ENCODE results near the gene CEP57L1. TPM values are rescaled to one million over a fixed set of nuclear protein-coding genes. Genes with fewer than 3 reads are reported as not detected.

CEP57L1 gene
- total and polyA plus RNA-seq, 10 of the 15 experiments (the other 5 are each of a cell fraction or from before 2014, with no cell fraction given), result 12.7 to 30.5 (median 21.9) TPM

DNA sequence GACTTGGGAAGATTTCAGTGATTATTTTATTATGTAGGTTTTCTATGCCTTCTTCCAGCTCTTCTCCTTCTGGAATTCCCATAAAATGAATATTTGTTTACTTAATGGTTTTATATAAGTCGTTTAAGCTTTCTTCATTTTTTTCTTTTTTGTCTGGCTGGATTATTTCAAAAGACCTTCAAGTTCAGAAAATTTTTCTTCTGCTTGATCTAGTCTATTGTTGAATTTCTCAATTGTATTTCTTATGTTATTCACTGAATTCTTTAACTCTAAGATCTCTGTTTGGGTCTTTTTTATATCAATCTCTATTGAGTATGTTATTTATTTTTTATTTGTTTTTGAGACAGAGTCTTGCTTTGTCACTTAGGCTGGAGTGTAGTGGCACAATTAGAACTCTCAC lies 117.4 kb downstream of the CEP57L1 start:
- ChIA-PET RAD21 (ENCODE audit: unreplicated experiment) (no interaction called here), CTCF (no interaction called here), POLR2A (no interaction called here), SMC1A (ENCODE audit: uncharacterized antibody, unreplicated experiment) (interaction anchor here (1.1 kb wide), 1 partner anchor 90 kb away, joined by 3 read pairs; no protein-coding TSS in a partner anchor)
- H3K27me3 ChIP-seq (replicated peaks in 1 of 2; ENCODE audit: control insufficient read depth in 2 of 2, insufficient read depth in 2 of 2, low read length in 1 of 2), result no peaks in the 10 kb centered on the region; a peak in 2 of 4 replicates
- no peak overlapping the region for H3K27ac ChIP-seq (ENCODE audit: control insufficient read depth, insufficient read depth)
- no peaks in the 10 kb centered on the region; the same call in 2 of the 3 replicates for H3K9me3 ChIP-seq (replicated peaks; ENCODE audit: control insufficient read depth, insufficient read depth, low read length)
- H3K36me3 ChIP-seq (ENCODE audit: control insufficient read depth in 2 of 2, insufficient read depth in 2 of 2, low read length in 1 of 2), result no peaks in the 10 kb centered on the region
- H3K4me3 ChIP-seq, result no peak overlapping the region
- H2AFZ ChIP-seq (ENCODE audit: control insufficient read depth, low read depth, low read length), result no peak overlapping the region
- no peak overlapping the region for H3K4me2 ChIP-seq (ENCODE audit: control insufficient read depth, insufficient read depth)
- DNase-seq (ENCODE audit: low read depth, low spot score) (no peak), ATAC-seq (no peak), FAIRE-seq (no peak)
- 18% methylated on average over 1 of the region's 1 CpG for WGBS (ENCODE audit: insufficient coverage, insufficient replicate concordance, low lambda C conversion rate, missing lambda C conversion rate)
- no peaks in the 10 kb centered on the region for H3K4me1 ChIP-seq (ENCODE audit: control insufficient read depth, insufficient read depth, low read length)
- intact Hi-C loops (cut with micrococcal nuclease; ENCODE audit: unreplicated experiment) (no loop called here), in situ Hi-C loops (cut with MboI) (no loop called here)
- no peak for TF ChIP-seq NFYB (IDR thresholded peaks at IDR 0.05; ENCODE audit: insufficient read depth, low read depth, low read length)
- TF ChIP-seq RB1 (IDR thresholded peaks at IDR 0.05; ENCODE audit: borderline replicate concordance), result no peak
- no peak for TF ChIP-seq TARDBP (IDR thresholded peaks at IDR 0.05; ENCODE audit: borderline replicate concordance)
- TF ChIP-seq SMAD1 (IDR thresholded peaks at IDR 0.05; ENCODE audit: low read depth, partially characterized antibody), result no peak
- no peak for TF ChIP-seq HDAC6 (IDR thresholded peaks at IDR 0.05; ENCODE audit: unreplicated experiment)
- no peak for TF ChIP-seq SREBF2 (IDR thresholded peaks at IDR 0.05; ENCODE audit: low read length)
- no peak for TF ChIP-seq NR2C1 (IDR thresholded peaks at IDR 0.05)
- BruUV-seq (replicated peaks), result no TSS peak
- H3K9ac ChIP-seq (ENCODE audit: control insufficient read depth, insufficient read depth, low read length), result no peak overlapping the region
- H4K20me1 ChIP-seq (ENCODE audit: control insufficient read depth, insufficient read depth), result no peaks in the 10 kb centered on the region
- no peaks in the 10 kb centered on the region for H3K79me2 ChIP-seq (ENCODE audit: control insufficient read depth, insufficient read depth, low read length)

Small RNAs within 50 kb of the gene (small RNA-seq; reads per million reads assigned to genes)
- not detected for gene RNU6-653P

Other genes starting within 250 kb of the CEP57L1 start
- gene ARMC2, start 247.1 kb upstream of the CEP57L1 start, total RNA-seq (2014; rRNA removed), result 0.05 TPM in 1 of 2 replicates, not detected in the other
- not detected in 2 replicates for gene ARMC2, start 247.1 kb upstream of the CEP57L1 start, total RNA-seq (2014; rRNA removed; fragmentation: Illumina TruSeq; extraction: Trizol)
- gene ARMC2, start 247.1 kb upstream of the CEP57L1 start, total RNA-seq (2021), result not detected in 2 replicates
- 0.33 and 0.86 TPM in 2 replicates for gene ARMC2, start 247.1 kb upstream of the CEP57L1 start, polyA plus RNA-seq (2011; rRNA removed)
- 0.12 and 0.27 TPM in 2 replicates for gene ARMC2, start 247.1 kb upstream of the CEP57L1 start, polyA plus RNA-seq (2014; fragmentation: Illumina TruSeq; extraction: Trizol)
- under 1 TPM in 1 of 2 experiments, not detected in 1; 0.21 TPM for gene ARMC2, start 247.1 kb upstream of the CEP57L1 start, polyA plus RNA-seq (2014; fragmentation: Nextera tagmentation; extraction: Ambion mirVana)
- 0.06 TPM in 1 of 2 replicates, not detected in the other for gene ARMC2, start 247.1 kb upstream of the CEP57L1 start, polyA plus RNA-seq (2014; rRNA removed)
- gene ARMC2, start 247.1 kb upstream of the CEP57L1 start, polyA plus RNA-seq (2016; fragmentation: Nextera tagmentation; extraction: Ambion mirVana), result under 1 TPM in 1 of 2 experiments, not detected in 1; 0.33 TPM
- gene SESN1, start 661 bp upstream of the CEP57L1 start, total RNA-seq (2014; rRNA removed), result 3.8 and 4.3 TPM in 2 replicates
- 3.1 and 3.2 TPM in 2 replicates for gene SESN1, start 661 bp upstream of the CEP57L1 start, total RNA-seq (2014; rRNA removed; fragmentation: Illumina TruSeq; extraction: Trizol)
- 2.4 and 2.8 TPM in 2 replicates for gene SESN1, start 661 bp upstream of the CEP57L1 start, total RNA-seq (2021)
- 13.0 and 17.3 TPM in 2 replicates for gene SESN1, start 661 bp upstream of the CEP57L1 start, polyA plus RNA-seq (2011; rRNA removed)
- gene SESN1, start 661 bp upstream of the CEP57L1 start, polyA plus RNA-seq (2014; fragmentation: Illumina TruSeq; extraction: Trizol), result 3.4 TPM in 2 replicates
- gene SESN1, start 661 bp upstream of the CEP57L1 start, polyA plus RNA-seq (2014; fragmentation: Nextera tagmentation; extraction: Ambion mirVana), result 1 to 10 TPM; 1.3 to 1.4 TPM
- 2.0 and 3.0 TPM in 2 replicates for gene SESN1, start 661 bp upstream of the CEP57L1 start, polyA plus RNA-seq (2014; rRNA removed)
- 1 to 10 TPM; 6.0 to 8.3 TPM for gene SESN1, start 661 bp upstream of the CEP57L1 start, polyA plus RNA-seq (2016; fragmentation: Nextera tagmentation; extraction: Ambion mirVana)